ENCODE results near the gene FAM168A.

The FAM168A gene

GRCh38 chr11:73392108-73393010, 205.6 kb downstream of the FAM168A start:
- DNase-seq (ENCODE audit: low read depth in 1 of 2, low spot score in 1 of 2): no peak

GRCh38 chr11:73391665-73392064, 206.2 kb downstream of the FAM168A start:
- no peak for DNase-seq (ENCODE audit: low read depth in 1 of 2, low spot score in 1 of 2)

GRCh38 chr11:73390601-73391565, 207.0 kb downstream of the FAM168A start:
- DNase-seq (ENCODE audit: low read depth in 1 of 2, low spot score in 1 of 2): no peak

- DNase-seq (ENCODE audit: low read depth in 1 of 2, low spot score in 1 of 2): no peak
Measured at GRCh38 chr11:73389916-73390315, 208.0 kb downstream of the FAM168A start.

- DNase-seq (ENCODE audit: low read depth in 1 of 2, low spot score in 1 of 2): no peak
Measured at GRCh38 chr11:73389134-73389525, 208.8 kb downstream of the FAM168A start.

- DNase-seq (ENCODE audit: low read depth in 1 of 2, low spot score in 1 of 2): no peak
Measured at GRCh38 chr11:73388265-73389133, 209.4 kb downstream of the FAM168A start.

GRCh38 chr11:73387594-73388264, 210.2 kb downstream of the FAM168A start:
- no peak for DNase-seq (ENCODE audit: low read depth in 1 of 2, low spot score in 1 of 2)

- DNase-seq (ENCODE audit: low read depth in 1 of 2, low spot score in 1 of 2): no peak
Measured at GRCh38 chr11:73386546-73386945, 211.4 kb downstream of the FAM168A start.

- no peak for DNase-seq (ENCODE audit: low read depth in 1 of 2, low spot score in 1 of 2)
Measured at GRCh38 chr11:73386016-73386415, 211.9 kb downstream of the FAM168A start.

GRCh38 chr11:73384872-73385689, 212.8 kb downstream of the FAM168A start:
- no peak for DNase-seq (ENCODE audit: low read depth in 1 of 2, low spot score in 1 of 2)

GRCh38 chr11:73384531-73384871, 213.4 kb downstream of the FAM168A start:
- DNase-seq (ENCODE audit: low read depth in 1 of 2, low spot score in 1 of 2): no peak

GRCh38 chr11:73384125-73384441, 213.8 kb downstream of the FAM168A start:
- DNase-seq (ENCODE audit: low read depth in 1 of 2, low spot score in 1 of 2): no peak

- DNase-seq (ENCODE audit: low read depth in 1 of 2, low spot score in 1 of 2): no peak
Measured at GRCh38 chr11:73383249-73384124, 214.4 kb downstream of the FAM168A start.

GRCh38 chr11:73382747-73383146, 215.2 kb downstream of the FAM168A start:
- no peak for DNase-seq (ENCODE audit: low read depth in 1 of 2, low spot score in 1 of 2)

GRCh38 chr11:73382183-73382582, 215.7 kb downstream of the FAM168A start:
- DNase-seq (ENCODE audit: low read depth in 1 of 2, low spot score in 1 of 2): no peak

- no peak for DNase-seq (ENCODE audit: low read depth in 1 of 2, low spot score in 1 of 2)
Measured at GRCh38 chr11:73381589-73381988, 216.3 kb downstream of the FAM168A start.

- DNase-seq (ENCODE audit: low read depth in 1 of 2, low spot score in 1 of 2): no peak
Measured at GRCh38 chr11:73380897-73381410, 217.0 kb downstream of the FAM168A start.

GRCh38 chr11:73380331-73380730, 217.6 kb downstream of the FAM168A start:
- DNase-seq (ENCODE audit: low read depth in 1 of 2, low spot score in 1 of 2): no peak

All from stimulated activated CD4-positive, alpha-beta T cell treated with anti-CD3 and anti-CD28 coated beads, Interleukin-15, amount 100 ng/mL, for 1 hour (primary cell).